WTC11 (cell line): Measurements from ENCODE around the gene DMGDH. TPM values are rescaled to one million over a fixed set of nuclear protein-coding genes. Genes with fewer than 3 reads are reported as not detected.

Experiments used
- ATAC-seq: fragments of 200-7000 bp; cut with Tn5 transposase; 2 replicates; pipeline ENCODE4 v1.10.0; 2021; ENCODE audit warnings: mild to moderate bottlenecking, moderate library complexity
- CTCF ChIA-PET: fragments of 300-600 bp; sonication (Branson Sonifier 250); formaldehyde crosslinking; loops from one replicate; lab custom pipeline; 2021; ENCODE audit warnings: antibody characterized with exemption; lab: Charles Lee
- POLR2A ChIA-PET: fragments of 350-600 bp; sonication (Branson Sonifier 250); formaldehyde crosslinking; loops from one replicate; lab custom pipeline; 2021; ENCODE audit warnings: antibody characterized with exemption; lab: Charles Lee
- DNase-seq: peaks from one replicate; pipeline ENCODE4 v3.0.0; 2021; ENCODE audit warnings: low spot score
- H3K27ac Mint-ChIP-seq: 2 replicates; pipeline ENCODE4 v1.8.0; 2021; ENCODE audit warnings: mixed read lengths
- H3K27me3 Mint-ChIP-seq: 2 replicates; pipeline ENCODE4 v1.8.0; 2021; ENCODE audit warnings: low read depth, mild to moderate bottlenecking, moderate library complexity, mixed read lengths
- H3K36me3 Mint-ChIP-seq: 2 replicates; pipeline ENCODE4 v1.8.0; 2021; ENCODE audit warnings: mixed read lengths
- H3K4me1 Mint-ChIP-seq: 2 replicates; pipeline ENCODE4 v1.8.0; 2022; ENCODE audit warnings: mixed read lengths
- H3K4me3 Mint-ChIP-seq: 2 replicates; pipeline ENCODE4 v1.8.0; 2021; ENCODE audit warnings: mild to moderate bottlenecking, moderate library complexity, mixed read lengths
- H3K9me3 Mint-ChIP-seq: 2 replicates; pipeline ENCODE4 v1.8.0; 2021; ENCODE audit warnings: mixed read lengths
- CREM ChIP-seq: sonication (generic); formaldehyde crosslinking; IDR thresholded peaks from 2 replicates; pipeline ENCODE4 v1.8.1; 2022; ENCODE audit warnings: mild to moderate bottlenecking, missing genetic modification reagents, moderate library complexity
- EMX1 ChIP-seq: fragments of 250-450 bp; sonication (Bioruptor Pico); IDR thresholded peaks from 2 replicates; pipeline ENCODE4 v1.8.0; 2021; ENCODE audit warnings: mild to moderate bottlenecking
- FOXK1 ChIP-seq: sonication (generic); formaldehyde crosslinking; IDR thresholded peaks from 2 replicates; pipeline ENCODE4 v1.8.0; 2022; ENCODE audit warnings: mild to moderate bottlenecking, moderate library complexity, missing genetic modification reagents
- FOXP1 ChIP-seq: sonication (generic); formaldehyde crosslinking; IDR thresholded peaks from 2 replicates; pipeline ENCODE4 v1.8.0; 2022; ENCODE audit warnings: missing genetic modification reagents, mild to moderate bottlenecking, moderate library complexity, borderline replicate concordance
- GRHL2 ChIP-seq: fragments of 250-450 bp; sonication (Bioruptor Pico); IDR thresholded peaks from 2 replicates; pipeline ENCODE4 v1.8.0; 2022; ENCODE audit warnings: mild to moderate bottlenecking, moderate library complexity; ENCODE audit not compliant: insufficient replicate concordance, severe bottlenecking
- HMGA2 ChIP-seq: fragments of 250-450 bp; sonication (Bioruptor Pico); IDR thresholded peaks from 2 replicates; pipeline ENCODE4 v1.4.0; 2021; ENCODE audit warnings: mild to moderate bottlenecking, moderate library complexity
- MXD4 ChIP-seq: fragments of 250-450 bp; sonication (Bioruptor Pico); IDR thresholded peaks from 2 replicates; pipeline ENCODE4 v1.8.0; 2021; ENCODE audit warnings: mild to moderate bottlenecking, moderate library complexity, borderline replicate concordance
- NR1H2 ChIP-seq: sonication (generic); formaldehyde crosslinking; IDR thresholded peaks from 2 replicates; pipeline ENCODE4 v1.9.0; 2021; ENCODE audit warnings: mild to moderate bottlenecking, moderate library complexity, missing genetic modification reagents
- SMAD4 ChIP-seq: sonication (generic); formaldehyde crosslinking; IDR thresholded peaks from 2 replicates; pipeline ENCODE4 v1.8.0; 2022; ENCODE audit warnings: mild to moderate bottlenecking, missing genetic modification reagents
- ZNF263 ChIP-seq: sonication (generic); formaldehyde crosslinking; IDR thresholded peaks from 2 replicates; pipeline ENCODE4 v1.8.1; 2022; ENCODE audit warnings: low read depth, mild to moderate bottlenecking, moderate library complexity, missing genetic modification reagents
- ZNF416 ChIP-seq: fragments of 250-450 bp; sonication (Bioruptor Pico); IDR thresholded peaks from 2 replicates; pipeline ENCODE4 v1.9.0; 2021; ENCODE audit warnings: mild to moderate bottlenecking, inconsistent platforms
- total RNA-seq: library from RNA; stranded (reverse); gene quantifications from 3 replicates; pipeline ENCODE4 v1.2.3, GENCODE V29; 2021
- TF ChIP-seq, protein P1 (sequence below): sonication (generic); formaldehyde crosslinking; IDR thresholded peaks from 2 replicates; pipeline ENCODE4 v1.8.0; 2023; ENCODE audit warnings: missing genetic modification reagents, mild to moderate bottlenecking, borderline replicate concordance
- TF ChIP-seq, protein P2 (sequence below): fragments of 250-450 bp; sonication (Bioruptor Pico); IDR thresholded peaks from 2 replicates; pipeline ENCODE4 v2.1.2; 2022; ENCODE audit warnings: mild to moderate bottlenecking, moderate library complexity
- TF ChIP-seq, protein P3 (sequence below): fragments of 250-450 bp; sonication (Bioruptor Pico); IDR thresholded peaks from 2 replicates; pipeline ENCODE4 v1.8.0; 2021; ENCODE audit warnings: mild to moderate bottlenecking
- TF ChIP-seq, protein P4 (sequence below): sonication (generic); formaldehyde crosslinking; IDR thresholded peaks from 2 replicates; pipeline ENCODE4 v1.8.0; 2022; ENCODE audit warnings: missing genetic modification reagents
- TF ChIP-seq, protein P5 (sequence below): sonication (generic); formaldehyde crosslinking; conservative IDR thresholded peaks from 2 replicates; pipeline ENCODE4 v1.8.1; 2023; ENCODE audit warnings: mild to moderate bottlenecking, low read depth, missing genetic modification reagents, moderate library complexity

Gene DMGDH
- total RNA-seq, 1 experiment from 2014 or later, result 0.35 TPM

DNA sequence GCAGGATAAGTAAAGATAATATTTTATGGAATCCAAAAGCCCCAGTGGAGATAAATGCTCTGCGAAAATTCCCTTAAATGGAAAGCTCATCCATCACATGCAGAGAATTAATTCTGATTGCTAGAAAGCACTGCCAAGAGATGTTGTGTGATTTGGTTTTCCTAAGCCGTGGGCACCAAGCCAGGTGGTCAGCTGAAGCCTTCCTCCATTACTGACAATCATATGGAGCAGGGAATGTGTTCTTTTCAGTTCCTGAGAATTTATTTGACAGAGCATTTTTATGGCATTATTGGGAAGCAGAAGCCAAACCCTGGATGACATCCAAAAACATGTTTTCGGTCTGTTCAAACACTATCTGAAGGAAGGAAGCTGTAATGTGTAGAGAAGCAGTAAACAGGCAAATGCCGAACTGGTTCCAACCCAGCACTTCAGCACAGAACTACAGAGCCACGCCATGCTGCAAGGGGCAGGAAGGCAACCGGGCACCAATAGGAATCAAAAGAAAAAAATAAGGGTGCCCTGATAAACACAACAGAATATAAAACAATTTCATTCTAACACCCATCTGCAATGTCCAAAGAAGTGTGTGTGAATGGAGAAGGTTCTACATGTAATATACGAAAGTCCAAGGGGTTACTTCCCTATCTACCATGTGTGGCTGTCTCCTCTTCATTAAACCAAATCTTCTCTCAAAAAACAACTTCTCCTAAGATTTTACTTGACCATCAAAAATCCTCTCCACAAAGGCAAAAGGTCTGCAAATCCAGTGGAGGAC lies 96.6 kb downstream of the DMGDH start:
- Mint-ChIP-seq H3K27me3 (no peaks in the 10 kb centered on the region), H3K27ac (no peak overlapping the region), H3K36me3 (no peaks in the 10 kb centered on the region), H3K4me3 (no peak overlapping the region), H3K4me1 (peaks cover 28% of the 10 kb centered on the region), H3K9me3 (no peaks in the 10 kb centered on the region)
- TF ChIP-seq GRHL2 (CRISPR knock-in tag), result no peak
- no peak for TF ChIP-seq SMAD4 (CRISPR knock-in tag)
- no peak for TF ChIP-seq ZNF416
- TF ChIP-seq, protein P1, sequence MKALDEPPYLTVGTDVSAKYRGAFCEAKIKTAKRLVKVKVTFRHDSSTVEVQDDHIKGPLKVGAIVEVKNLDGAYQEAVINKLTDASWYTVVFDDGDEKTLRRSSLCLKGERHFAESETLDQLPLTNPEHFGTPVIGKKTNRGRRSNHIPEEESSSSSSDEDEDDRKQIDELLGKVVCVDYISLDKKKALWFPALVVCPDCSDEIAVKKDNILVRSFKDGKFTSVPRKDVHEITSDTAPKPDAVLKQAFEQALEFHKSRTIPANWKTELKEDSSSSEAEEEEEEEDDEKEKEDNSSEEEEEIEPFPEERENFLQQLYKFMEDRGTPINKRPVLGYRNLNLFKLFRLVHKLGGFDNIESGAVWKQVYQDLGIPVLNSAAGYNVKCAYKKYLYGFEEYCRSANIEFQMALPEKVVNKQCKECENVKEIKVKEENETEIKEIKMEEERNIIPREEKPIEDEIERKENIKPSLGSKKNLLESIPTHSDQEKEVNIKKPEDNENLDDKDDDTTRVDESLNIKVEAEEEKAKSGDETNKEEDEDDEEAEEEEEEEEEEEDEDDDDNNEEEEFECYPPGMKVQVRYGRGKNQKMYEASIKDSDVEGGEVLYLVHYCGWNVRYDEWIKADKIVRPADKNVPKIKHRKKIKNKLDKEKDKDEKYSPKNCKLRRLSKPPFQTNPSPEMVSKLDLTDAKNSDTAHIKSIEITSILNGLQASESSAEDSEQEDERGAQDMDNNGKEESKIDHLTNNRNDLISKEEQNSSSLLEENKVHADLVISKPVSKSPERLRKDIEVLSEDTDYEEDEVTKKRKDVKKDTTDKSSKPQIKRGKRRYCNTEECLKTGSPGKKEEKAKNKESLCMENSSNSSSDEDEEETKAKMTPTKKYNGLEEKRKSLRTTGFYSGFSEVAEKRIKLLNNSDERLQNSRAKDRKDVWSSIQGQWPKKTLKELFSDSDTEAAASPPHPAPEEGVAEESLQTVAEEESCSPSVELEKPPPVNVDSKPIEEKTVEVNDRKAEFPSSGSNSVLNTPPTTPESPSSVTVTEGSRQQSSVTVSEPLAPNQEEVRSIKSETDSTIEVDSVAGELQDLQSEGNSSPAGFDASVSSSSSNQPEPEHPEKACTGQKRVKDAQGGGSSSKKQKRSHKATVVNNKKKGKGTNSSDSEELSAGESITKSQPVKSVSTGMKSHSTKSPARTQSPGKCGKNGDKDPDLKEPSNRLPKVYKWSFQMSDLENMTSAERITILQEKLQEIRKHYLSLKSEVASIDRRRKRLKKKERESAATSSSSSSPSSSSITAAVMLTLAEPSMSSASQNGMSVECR, result no peak
- no peak for TF ChIP-seq ZNF263
- TF ChIP-seq EMX1, result no peak
- no peak for TF ChIP-seq FOXK1
- CTCF ChIA-PET, result interaction anchor here (1.0 to 4.2 kb wide), 2 partner anchors 11 to 74 kb away, joined by 3 to 19 read pairs; partner anchors contain the start of gene ARSB
- DNase-seq, result no peak
- POLR2A ChIA-PET, result no interaction called here
- no peak for ATAC-seq

DNA sequence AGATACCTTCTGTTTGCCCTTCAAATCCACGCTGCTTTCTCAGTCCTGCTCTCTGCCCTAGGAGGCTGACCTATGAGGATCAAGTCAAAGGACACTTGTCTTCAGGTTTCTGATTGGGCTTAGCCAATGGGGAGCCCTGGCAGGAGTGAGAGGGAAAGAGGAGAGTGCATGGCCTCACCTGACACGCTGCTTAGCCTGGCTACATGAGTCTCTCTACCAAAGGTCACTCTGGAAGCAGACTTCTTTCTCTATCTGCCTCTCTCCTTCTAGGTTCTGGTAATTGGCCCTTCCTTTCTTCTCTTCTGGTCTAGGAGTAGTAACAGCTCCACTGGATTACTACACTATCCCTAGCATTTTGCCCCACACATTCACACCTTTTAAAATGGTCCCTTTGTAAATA lies 97.5 kb downstream of the DMGDH start:
- POLR2A ChIA-PET, result no interaction called here
- TF ChIP-seq, protein P2, sequence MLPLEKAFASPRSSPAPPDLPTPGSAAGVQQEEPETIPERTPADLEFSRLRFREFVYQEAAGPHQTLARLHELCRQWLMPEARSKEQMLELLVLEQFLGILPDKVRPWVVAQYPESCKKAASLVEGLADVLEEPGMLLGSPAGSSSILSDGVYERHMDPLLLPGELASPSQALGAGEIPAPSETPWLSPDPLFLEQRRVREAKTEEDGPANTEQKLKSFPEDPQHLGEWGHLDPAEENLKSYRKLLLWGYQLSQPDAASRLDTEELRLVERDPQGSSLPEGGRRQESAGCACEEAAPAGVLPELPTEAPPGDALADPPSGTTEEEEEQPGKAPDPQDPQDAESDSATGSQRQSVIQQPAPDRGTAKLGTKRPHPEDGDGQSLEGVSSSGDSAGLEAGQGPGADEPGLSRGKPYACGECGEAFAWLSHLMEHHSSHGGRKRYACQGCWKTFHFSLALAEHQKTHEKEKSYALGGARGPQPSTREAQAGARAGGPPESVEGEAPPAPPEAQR (CRISPR knock-in tag), result no peak
- TF ChIP-seq, protein P3, sequence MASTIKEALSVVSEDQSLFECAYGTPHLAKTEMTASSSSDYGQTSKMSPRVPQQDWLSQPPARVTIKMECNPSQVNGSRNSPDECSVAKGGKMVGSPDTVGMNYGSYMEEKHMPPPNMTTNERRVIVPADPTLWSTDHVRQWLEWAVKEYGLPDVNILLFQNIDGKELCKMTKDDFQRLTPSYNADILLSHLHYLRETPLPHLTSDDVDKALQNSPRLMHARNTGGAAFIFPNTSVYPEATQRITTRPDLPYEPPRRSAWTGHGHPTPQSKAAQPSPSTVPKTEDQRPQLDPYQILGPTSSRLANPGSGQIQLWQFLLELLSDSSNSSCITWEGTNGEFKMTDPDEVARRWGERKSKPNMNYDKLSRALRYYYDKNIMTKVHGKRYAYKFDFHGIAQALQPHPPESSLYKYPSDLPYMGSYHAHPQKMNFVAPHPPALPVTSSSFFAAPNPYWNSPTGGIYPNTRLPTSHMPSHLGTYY (CRISPR knock-in tag), result no peak
- no peak for TF ChIP-seq CREM (CRISPR knock-in tag)
- TF ChIP-seq HMGA2 (CRISPR knock-in tag), result no peak
- TF ChIP-seq, protein P4, sequence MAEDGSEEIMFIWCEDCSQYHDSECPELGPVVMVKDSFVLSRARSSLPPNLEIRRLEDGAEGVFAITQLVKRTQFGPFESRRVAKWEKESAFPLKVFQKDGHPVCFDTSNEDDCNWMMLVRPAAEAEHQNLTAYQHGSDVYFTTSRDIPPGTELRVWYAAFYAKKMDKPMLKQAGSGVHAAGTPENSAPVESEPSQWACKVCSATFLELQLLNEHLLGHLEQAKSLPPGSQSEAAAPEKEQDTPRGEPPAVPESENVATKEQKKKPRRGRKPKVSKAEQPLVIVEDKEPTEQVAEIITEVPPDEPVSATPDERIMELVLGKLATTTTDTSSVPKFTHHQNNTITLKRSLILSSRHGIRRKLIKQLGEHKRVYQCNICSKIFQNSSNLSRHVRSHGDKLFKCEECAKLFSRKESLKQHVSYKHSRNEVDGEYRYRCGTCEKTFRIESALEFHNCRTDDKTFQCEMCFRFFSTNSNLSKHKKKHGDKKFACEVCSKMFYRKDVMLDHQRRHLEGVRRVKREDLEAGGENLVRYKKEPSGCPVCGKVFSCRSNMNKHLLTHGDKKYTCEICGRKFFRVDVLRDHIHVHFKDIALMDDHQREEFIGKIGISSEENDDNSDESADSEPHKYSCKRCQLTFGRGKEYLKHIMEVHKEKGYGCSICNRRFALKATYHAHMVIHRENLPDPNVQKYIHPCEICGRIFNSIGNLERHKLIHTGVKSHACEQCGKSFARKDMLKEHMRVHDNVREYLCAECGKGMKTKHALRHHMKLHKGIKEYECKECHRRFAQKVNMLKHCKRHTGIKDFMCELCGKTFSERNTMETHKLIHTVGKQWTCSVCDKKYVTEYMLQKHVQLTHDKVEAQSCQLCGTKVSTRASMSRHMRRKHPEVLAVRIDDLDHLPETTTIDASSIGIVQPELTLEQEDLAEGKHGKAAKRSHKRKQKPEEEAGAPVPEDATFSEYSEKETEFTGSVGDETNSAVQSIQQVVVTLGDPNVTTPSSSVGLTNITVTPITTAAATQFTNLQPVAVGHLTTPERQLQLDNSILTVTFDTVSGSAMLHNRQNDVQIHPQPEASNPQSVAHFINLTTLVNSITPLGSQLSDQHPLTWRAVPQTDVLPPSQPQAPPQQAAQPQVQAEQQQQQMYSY (CRISPR knock-in tag), result no peak
- TF ChIP-seq, protein P1, result no peak
- TF ChIP-seq NR1H2 (CRISPR knock-in tag), result no peak
- no peak for TF ChIP-seq MXD4 (CRISPR knock-in tag)
- TF ChIP-seq, protein P5, sequence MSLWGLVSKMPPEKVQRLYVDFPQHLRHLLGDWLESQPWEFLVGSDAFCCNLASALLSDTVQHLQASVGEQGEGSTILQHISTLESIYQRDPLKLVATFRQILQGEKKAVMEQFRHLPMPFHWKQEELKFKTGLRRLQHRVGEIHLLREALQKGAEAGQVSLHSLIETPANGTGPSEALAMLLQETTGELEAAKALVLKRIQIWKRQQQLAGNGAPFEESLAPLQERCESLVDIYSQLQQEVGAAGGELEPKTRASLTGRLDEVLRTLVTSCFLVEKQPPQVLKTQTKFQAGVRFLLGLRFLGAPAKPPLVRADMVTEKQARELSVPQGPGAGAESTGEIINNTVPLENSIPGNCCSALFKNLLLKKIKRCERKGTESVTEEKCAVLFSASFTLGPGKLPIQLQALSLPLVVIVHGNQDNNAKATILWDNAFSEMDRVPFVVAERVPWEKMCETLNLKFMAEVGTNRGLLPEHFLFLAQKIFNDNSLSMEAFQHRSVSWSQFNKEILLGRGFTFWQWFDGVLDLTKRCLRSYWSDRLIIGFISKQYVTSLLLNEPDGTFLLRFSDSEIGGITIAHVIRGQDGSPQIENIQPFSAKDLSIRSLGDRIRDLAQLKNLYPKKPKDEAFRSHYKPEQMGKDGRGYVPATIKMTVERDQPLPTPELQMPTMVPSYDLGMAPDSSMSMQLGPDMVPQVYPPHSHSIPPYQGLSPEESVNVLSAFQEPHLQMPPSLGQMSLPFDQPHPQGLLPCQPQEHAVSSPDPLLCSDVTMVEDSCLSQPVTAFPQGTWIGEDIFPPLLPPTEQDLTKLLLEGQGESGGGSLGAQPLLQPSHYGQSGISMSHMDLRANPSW (CRISPR knock-in tag), result no peak
- no peak for TF ChIP-seq FOXP1 (CRISPR knock-in tag)

More for the DNA sequence above, 97.5 kb downstream of the DMGDH start:
- Mint-ChIP-seq H3K27me3 (no peaks in the 10 kb centered on the region), H3K9me3 (no peaks in the 10 kb centered on the region), H3K4me1 (peaks cover 24% of the 10 kb centered on the region), H3K27ac (no peak overlapping the region), H3K4me3 (no peak overlapping the region), H3K36me3 (no peaks in the 10 kb centered on the region)
- no peak for DNase-seq
- ATAC-seq, result no peak
- CTCF ChIA-PET, result interaction anchor here (4.2 kb wide), 1 partner anchor 12 kb away, joined by 19 read pairs; the partner anchor contains the start of gene ARSB
